GM19239 (cell line): ENCODE measurements around the gene IGSF1.

Experiments
- DNase-seq: peaks from one replicate; pipeline ENCODE4 v3.0.0; 2011; ENCODE audit warnings: low spot score; ENCODE audit not compliant: insufficient read length
- FAIRE-seq: peaks from 2 replicates; lab custom pipeline; 2011; peaks lifted over from hg19 to GRCh38; lab: Jason Lieb, UNC

The IGSF1 gene, protein sequence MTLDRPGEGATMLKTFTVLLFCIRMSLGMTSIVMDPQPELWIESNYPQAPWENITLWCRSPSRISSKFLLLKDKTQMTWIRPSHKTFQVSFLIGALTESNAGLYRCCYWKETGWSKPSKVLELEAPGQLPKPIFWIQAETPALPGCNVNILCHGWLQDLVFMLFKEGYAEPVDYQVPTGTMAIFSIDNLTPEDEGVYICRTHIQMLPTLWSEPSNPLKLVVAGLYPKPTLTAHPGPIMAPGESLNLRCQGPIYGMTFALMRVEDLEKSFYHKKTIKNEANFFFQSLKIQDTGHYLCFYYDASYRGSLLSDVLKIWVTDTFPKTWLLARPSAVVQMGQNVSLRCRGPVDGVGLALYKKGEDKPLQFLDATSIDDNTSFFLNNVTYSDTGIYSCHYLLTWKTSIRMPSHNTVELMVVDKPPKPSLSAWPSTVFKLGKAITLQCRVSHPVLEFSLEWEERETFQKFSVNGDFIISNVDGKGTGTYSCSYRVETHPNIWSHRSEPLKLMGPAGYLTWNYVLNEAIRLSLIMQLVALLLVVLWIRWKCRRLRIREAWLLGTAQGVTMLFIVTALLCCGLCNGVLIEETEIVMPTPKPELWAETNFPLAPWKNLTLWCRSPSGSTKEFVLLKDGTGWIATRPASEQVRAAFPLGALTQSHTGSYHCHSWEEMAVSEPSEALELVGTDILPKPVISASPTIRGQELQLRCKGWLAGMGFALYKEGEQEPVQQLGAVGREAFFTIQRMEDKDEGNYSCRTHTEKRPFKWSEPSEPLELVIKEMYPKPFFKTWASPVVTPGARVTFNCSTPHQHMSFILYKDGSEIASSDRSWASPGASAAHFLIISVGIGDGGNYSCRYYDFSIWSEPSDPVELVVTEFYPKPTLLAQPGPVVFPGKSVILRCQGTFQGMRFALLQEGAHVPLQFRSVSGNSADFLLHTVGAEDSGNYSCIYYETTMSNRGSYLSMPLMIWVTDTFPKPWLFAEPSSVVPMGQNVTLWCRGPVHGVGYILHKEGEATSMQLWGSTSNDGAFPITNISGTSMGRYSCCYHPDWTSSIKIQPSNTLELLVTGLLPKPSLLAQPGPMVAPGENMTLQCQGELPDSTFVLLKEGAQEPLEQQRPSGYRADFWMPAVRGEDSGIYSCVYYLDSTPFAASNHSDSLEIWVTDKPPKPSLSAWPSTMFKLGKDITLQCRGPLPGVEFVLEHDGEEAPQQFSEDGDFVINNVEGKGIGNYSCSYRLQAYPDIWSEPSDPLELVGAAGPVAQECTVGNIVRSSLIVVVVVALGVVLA (N-terminal part only)

DNA sequence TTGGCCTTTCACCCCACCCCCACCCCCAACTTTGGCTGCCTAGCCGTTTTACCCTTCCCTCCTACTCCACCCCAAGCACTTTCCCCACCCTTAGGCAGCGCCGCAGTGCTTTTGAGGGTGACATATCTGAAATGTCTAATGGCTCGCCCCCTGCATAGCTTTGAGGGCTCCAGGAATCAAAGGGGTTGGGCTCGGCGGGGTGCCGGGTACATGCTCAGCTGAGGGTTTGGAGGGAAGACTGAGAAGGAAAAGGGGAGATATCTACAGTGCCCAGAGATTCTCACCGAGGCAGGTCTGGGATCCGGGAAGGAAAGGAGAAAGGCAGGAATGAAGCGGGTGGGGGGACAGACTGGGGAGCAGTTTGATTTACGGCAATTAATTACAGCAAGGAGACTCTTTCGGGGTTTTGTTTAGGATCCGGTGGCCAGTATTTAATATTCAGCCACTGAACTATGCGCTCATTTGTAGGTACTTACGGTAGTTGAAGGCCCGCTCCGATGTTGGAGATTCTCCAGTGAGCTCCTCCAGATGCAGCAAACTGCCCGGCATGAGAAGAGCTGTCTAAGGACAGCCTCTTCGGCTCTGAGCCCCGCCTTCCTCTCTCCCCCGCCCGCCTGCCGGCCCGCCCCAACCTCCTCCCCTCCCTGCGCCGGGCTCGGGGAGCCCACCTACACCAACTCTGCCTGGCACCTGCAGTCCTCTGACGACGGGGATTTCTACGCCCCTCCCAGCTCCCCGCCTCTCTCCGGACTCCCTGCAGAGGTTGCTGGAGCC lies at the start of gene IGSF1:
TSS of gene IGSF1 (minus strand) at position 569 of the 774 bp plus-strand sequence. CDS start 2,632 bp downstream, outside the sequence.
- DNase-seq (no peak), FAIRE-seq (peak; percentile 71)

DNA sequence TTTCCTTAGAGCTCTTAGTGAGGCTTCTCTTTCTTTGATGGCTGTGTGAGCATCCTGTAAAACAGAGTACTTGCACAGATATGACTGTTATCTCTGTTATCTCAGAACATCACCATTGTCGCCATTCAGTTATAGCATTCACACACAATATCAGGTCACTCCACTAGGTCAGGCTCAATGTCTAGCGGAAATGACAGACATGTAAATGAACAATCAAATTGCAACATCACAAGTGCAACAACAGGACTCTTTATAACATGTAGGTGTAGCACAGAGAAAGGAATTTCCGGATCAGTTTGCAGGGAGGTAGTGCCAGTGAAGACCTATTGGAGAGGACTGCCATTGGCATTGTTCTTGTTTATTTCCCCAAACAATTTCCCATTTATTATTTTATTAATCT lies 43.2 kb upstream of the IGSF1 start:
- FAIRE-seq = no peak
- DNase-seq = no peak

DNA sequence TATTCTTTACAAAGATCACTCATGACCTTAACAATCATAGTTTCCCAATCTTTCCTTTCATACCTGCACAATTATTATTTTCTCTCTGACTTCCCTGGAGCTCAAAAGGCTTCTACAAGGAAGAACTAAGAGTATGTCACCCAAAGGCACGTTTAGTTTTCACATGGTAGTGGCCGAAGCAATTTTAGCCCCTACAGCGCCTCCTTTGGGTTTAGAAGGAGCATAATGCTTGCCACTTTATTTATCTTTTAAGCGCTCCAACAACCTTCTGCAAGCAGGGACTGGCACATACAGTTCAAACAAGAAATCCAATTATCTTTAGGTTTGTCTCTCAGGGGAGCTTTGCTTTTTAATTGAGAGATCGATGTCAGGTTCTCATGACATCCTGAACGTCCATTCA lies 42.0 kb upstream of the IGSF1 start:
- DNase-seq = no peak
- no peak for FAIRE-seq

DNA sequence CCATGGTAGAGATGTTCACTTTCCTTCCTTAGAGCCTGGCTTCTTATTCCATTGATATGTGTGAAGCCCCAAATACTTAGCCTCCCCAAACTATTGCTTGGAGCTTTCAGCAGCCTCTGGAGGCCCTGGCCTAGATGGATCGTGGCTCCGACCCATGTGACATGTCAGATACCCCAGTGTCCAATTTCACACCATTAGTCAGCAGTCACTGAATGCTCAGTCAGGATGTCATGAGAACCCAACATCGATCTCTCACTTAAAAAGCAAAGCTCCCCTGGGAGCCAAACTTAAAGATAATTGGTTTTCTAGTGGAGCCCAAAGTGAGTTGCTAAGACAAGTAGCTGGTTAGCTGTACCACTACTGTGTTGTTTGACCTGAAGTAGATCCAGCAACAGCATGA lies 41.6 kb upstream of the IGSF1 start:
- no peak for DNase-seq
- FAIRE-seq = no peak

DNA sequence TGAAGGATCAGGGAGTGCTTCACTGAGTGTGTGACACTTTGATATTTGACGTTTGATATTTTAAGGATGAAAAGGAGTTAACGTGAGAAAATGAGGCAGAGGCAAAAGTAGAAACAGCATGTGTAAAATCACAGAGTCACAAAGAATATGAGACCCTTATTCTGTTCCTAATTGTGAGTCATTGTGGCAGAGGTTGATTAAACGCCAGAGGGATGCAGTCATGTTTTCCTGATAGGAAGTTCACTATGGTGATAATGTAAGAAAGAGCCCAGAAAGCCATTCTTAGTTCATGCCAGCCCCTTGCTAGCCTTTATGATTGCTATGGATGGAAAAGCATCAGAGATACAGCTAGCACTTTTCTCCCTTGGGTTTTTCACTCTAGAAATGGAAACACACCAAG lies 33.5 kb upstream of the IGSF1 start:
- FAIRE-seq (no peak), DNase-seq (no peak)

DNA sequence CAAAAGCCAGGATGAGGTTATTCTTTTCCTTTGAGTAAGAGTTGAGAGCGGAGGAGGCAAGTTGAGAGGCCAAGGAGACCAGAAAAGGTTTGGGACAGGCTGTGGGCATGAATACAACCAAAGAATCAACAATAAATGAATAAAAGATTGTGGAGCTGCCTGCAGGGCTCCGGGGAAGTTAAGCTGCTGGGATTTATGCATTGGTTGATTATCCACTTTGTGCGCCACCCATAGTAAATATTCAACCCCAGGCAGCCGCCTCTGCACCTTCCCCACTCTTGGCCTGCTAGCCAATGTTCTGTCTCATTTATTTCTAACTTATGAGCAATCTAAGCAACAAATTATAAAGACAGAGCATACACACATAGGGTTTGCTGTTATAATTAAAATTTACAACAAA lies 28.2 kb upstream of the IGSF1 start:
- DNase-seq = no peak
- FAIRE-seq = peak; percentile 33

DNA sequence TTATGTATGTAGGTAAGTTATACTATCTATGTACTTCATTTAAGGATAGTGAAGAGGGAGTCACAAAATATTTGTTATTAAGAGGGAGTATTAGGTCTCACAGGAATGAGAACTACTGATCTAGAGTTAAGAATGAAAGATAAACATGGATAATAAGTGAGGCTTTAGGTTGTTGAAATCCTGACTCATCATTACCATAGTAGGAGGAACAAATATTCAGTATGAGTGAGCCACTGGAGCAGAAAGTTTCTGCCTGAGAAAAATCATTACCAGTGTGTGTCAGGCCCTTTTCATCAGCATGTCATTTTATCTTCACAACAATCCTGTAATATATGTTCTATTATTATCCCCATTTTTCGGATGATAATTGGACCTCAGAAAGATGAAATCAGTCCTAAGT lies 27.2 kb upstream of the IGSF1 start:
- no peak for DNase-seq
- FAIRE-seq = no peak

DNA sequence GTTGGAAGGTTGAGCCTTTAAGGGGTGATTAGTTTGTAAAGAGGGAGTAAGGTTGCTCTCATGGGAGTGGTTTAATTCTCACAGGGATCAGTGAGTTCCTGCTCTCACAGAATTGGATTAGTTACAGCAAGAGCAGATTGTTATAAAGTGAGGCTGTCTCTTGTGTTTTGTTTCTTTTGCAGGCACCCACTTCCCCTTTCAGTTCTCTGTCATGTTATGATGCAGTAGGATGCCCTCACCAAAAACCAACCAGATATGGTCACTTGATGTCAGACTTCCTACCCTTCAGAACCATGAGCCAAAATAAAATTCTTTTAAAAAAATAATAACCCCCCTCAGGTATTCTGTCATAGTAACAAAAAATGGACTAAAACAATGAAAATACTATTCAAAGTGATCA lies 19.9 kb upstream of the IGSF1 start:
- DNase-seq (no peak), FAIRE-seq (peak; percentile 48)

DNA sequence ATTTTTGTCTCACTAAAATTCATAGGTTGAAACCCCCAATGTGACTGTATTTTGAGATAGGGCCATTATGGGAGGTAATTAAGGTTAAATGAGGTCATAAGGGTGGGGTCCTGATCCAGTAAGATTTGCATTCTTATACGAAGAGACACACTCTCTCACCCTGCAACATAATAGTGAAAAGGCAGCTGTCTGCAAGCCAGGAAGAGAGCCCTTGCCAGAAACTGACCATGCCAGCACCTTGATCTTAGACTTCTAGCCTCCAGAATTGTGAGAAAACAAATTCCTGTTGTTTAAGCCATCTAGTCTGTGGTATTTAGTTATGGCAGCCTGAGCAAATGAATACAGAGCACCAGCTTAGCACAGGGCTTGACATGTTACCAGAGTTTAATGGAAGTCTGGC lies 17.5 kb upstream of the IGSF1 start:
- DNase-seq (no peak), FAIRE-seq (no peak)

DNA sequence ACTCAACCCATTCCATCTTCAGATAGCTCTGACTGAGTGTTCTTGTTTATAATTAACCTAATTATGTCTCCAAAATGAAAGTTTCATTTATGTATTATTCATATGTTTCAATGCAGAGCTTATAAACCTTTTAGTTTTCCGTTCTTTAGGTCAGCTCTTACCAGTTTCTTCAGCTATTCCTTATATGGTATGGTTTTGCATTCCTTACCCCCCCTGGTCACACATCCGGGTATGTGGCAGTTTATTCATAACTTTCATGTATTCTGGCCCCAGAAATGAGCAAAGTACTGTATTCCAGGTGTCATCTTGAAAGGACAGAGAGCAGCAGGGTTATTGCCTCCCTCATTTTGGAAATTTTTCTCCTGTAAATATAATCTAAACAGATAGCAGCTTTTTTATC lies 16.8 kb upstream of the IGSF1 start:
- no peak for FAIRE-seq
- DNase-seq = no peak

DNA sequence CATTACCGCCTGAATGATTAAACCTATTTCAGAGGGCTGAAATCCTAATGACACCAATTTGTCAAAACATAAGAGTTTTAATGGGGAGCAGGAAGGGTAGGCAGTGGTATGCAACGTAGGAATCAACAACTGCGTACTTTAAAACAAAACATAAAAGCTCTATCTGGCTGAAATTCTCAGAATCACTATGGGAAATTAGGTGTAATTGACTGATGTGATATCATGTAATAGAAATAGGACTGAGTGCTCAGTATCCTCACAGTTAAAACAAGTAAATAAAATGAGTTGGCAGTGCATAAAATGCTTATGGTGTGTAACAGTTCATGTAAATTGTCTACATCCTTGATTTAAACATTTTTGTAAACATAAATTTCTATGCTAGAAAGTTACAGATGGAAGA lies 13.6 kb upstream of the IGSF1 start:
- FAIRE-seq = no peak

DNA sequence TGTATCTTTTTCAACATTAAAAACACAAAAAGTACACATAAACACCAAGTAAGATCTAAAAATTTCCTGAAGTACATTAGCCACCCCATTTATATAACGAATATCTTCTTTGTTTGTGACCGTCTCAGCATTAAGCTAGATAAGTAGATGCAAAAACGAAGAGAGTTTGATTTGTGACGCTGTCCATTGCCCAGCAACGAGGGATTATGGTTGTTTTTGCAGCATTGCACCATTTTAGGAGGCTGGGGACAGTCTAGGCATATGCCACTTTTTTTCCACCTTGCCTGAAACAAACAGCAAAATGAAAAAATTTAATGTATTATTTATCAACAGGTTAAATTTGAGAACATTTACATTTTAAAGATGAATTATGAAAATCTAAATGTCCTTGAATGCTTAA lies 12.0 kb upstream of the IGSF1 start:
- no peak for DNase-seq

More for the DNA sequence above, 13.6 kb upstream of the IGSF1 start:
- DNase-seq = no peak

DNA sequence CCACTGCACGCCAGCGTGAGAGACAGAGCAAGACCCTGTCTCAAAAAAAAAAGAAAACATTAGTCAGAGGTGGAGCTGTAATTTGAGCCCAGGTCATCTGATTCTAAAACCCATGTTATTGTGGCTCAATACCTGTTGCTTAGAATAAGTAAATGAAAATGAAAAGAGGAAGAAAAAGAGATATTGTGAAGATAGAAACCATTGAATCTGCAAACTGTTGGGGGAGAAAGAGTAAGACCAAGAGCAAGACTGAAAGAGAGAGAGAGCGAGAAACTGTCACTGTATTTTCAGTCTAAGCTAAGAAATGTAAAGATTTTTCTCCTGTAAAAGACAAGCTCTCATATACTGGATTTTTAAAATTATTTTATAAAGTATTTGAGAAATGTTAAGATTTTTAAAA lies 9.7 kb upstream of the IGSF1 start:
- FAIRE-seq (no peak), DNase-seq (no peak)

More for the DNA sequence above, 12.0 kb upstream of the IGSF1 start:
- no peak for FAIRE-seq

DNA sequence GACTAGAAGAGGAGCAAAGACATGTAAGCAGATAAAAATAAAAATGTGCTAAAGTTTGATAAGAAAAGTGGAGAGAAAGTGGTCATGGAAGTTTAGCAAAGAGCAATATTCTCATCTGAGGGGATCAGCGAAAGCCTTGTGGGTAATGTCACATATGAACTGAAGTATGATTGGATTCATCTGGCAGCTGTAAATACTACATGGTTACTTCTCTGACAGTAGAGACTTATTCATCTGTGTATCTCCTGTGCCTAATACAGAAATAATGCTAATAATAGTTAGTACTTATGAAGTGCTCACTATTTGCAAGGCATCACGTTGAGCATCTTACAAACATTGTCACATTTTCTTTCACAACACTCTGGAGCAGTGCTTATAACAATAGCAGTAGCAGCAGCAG lies 8.9 kb upstream of the IGSF1 start:
- DNase-seq = no peak
- FAIRE-seq = no peak

DNA sequence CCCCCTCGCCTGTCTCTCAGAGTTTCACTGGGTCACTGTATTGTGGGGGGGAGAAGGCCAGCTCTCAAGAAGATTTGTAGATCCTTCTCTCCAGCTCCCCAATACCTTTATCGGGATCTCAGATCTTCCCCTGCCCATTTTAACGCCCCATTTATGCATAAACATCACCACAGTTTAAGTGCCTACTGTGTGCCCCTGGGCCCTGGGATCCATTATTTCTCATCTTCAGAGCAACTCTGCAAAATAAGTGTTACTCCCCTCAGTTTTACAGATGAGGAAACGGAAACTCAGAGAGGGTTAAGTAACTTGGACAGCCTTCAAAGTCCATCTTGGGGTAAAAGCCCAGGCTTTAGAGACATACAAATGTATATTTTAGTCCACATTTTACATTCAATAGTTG lies 421 bp upstream of the IGSF1 start:
- DNase-seq (no peak), FAIRE-seq (no peak)

DNA sequence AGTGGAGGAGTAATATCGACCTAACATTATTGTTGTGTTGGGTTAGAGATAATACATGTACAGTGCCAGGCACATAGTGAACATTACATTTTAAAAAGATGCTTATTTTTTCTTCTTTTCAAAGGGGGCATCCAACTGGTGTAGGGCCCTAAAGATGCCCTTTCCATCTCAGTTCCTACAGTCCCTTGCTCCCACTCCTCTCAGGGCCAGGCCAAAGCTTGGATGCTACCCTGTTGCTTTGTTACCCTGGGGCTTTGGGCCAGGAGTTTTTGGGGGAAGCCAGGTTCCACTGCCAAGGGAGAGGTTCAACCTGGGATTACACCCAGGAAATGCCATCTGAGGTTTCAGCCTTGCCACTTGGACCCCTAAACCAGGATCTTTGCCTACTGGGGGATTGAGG lies 918 bp downstream of the IGSF1 start:
- FAIRE-seq = no peak

DNA sequence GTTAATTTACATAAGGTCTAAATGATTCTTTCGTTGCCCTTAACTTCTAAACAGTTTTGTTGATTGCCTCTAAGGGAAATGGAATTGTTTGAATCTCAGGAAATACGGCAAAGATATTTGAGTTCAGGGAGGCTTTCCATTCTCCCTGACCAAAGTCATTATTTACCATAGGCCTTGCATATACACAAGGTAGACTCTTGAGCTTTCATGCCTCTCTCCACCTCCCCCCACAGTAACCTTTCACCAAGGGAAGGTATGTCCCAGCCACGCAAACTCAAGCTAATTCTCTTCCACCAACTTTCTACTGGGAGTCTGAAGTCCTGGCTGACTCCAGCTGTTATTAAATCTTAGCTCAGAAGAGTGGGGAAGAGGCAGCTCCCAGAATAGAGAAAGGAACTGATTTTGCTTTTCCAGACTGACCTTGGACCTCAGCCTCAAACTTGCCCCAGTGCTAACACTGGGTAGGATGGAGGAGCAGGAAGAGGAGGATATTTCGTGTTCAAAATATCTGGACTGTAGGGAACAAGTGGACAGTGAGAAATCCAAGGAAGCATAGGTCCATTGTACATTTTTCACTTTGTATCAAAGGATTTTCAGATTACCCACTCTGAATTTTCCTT lies 1.4 kb downstream of the IGSF1 start:
- FAIRE-seq = no peak
- DNase-seq = no peak

More for the DNA sequence above, 918 bp downstream of the IGSF1 start:
- no peak for DNase-seq

DNA sequence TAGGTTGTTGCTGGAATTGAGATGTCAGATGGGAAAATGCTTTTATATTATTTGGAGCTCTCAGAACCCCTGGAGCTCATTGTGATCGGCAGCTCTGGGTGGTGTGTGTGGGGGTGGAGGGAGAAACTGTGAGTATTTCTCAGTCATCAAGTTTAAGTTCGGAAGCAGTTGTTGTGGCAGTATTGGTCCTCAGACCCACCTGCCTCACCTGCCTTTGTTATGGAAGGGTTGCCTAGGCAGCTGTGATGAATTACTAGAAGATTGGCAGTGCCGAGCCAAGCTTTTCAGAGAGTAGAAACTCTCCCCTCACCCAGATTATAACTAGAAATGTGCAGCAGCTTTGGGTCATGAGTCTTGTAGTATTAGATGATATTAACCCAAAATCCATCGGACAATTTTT lies 9.5 kb downstream of the IGSF1 start:
- DNase-seq (no peak), FAIRE-seq (no peak)

DNA sequence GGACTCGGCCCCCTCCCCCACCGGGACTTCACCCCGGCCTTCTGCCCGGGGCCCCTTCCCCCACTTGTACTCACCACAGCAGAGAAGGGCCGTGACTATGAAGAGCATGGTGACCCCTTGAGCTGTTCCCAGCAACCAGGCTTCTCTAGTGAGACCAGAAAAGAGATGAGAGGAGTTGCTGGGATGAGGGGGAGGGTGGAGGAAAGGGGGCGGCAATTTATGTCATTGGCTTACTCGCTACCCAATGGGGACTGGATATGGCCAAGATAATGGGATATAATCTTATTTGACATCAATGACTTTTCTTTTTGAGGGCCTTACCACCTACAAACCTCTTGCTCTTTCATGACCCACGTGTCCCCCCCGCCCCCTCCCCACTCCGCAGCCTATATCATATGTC lies 9.9 kb downstream of the IGSF1 start:
- FAIRE-seq (no peak), DNase-seq (no peak)
